Ishikawa (cell line): ENCODE measurements around the gene SLC16A12.

Experiments
- CEBPB ChIP-seq: IDR thresholded peaks from 2 replicates; pipeline ENCODE4 v1.6.1; 2012
- CREB1 ChIP-seq: IDR thresholded peaks from 2 replicates; pipeline ENCODE4 v1.6.1; 2012; ENCODE audit warnings: low read depth
- EGR1 ChIP-seq: IDR thresholded peaks from 2 replicates; pipeline ENCODE4 v1.6.1; 2012
- EP300 ChIP-seq: IDR thresholded peaks from 2 replicates; pipeline ENCODE4 v1.6.1; 2012; ENCODE audit warnings: borderline replicate concordance
- FOXM1 ChIP-seq: IDR thresholded peaks from 2 replicates; pipeline ENCODE4 v1.6.1; 2012; ENCODE audit warnings: low read depth, borderline replicate concordance
- MAX ChIP-seq: IDR thresholded peaks from 2 replicates; pipeline ENCODE4 v1.6.1; 2012
- NFIC ChIP-seq: IDR thresholded peaks from 2 replicates; pipeline ENCODE4 v1.6.1; 2012
- RAD21 ChIP-seq: IDR thresholded peaks from 2 replicates; pipeline ENCODE4 v1.6.1; 2012; ENCODE audit warnings: low read depth
- REST ChIP-seq: IDR thresholded peaks from 2 replicates; pipeline ENCODE4 v1.6.1; 2012; ENCODE audit warnings: low read depth, mild to moderate bottlenecking
- TAF1 ChIP-seq: IDR thresholded peaks from 2 replicates; pipeline ENCODE4 v1.6.1; 2012; ENCODE audit warnings: low read depth, mild to moderate bottlenecking
- TCF12 ChIP-seq: IDR thresholded peaks from 2 replicates; pipeline ENCODE4 v1.6.1; 2012; ENCODE audit warnings: low read depth
- TEAD4 ChIP-seq: IDR thresholded peaks from 2 replicates; pipeline ENCODE4 v1.6.1; 2012
- USF1 ChIP-seq: IDR thresholded peaks from 2 replicates; pipeline ENCODE4 v1.6.1; 2012
- YY1 ChIP-seq: IDR thresholded peaks from 2 replicates; pipeline ENCODE4 v1.6.1; 2012; ENCODE audit warnings: low read depth
- ZBTB7A ChIP-seq: IDR thresholded peaks from 2 replicates; pipeline ENCODE4 v1.6.1; 2012; ENCODE audit warnings: low read depth

Gene SLC16A12

GRCh38 chr10:89531359-89531758, 4.0 kb downstream of the SLC16A12 start:
- TF ChIP-seq FOXM1 = no peak
- TF ChIP-seq YY1 = no peak
- no peak for TF ChIP-seq USF1
- TF ChIP-seq RAD21 = no peak
- TF ChIP-seq ZBTB7A = no peak
- TF ChIP-seq MAX = no peak
- TF ChIP-seq CREB1 = no peak
- TF ChIP-seq TCF12 = no peak
- TF ChIP-seq EP300 = no peak
- no peak for TF ChIP-seq EGR1
- no peak for TF ChIP-seq NFIC
- no peak for TF ChIP-seq TAF1
- no peak for TF ChIP-seq REST
- TF ChIP-seq TEAD4 = no peak
- TF ChIP-seq CEBPB = no peak

- TF ChIP-seq USF1 = no peak
- TF ChIP-seq YY1 = no peak
- TF ChIP-seq TEAD4 = no peak
- no peak for TF ChIP-seq TAF1
- TF ChIP-seq MAX = no peak
- TF ChIP-seq ZBTB7A = no peak
- no peak for TF ChIP-seq FOXM1
- no peak for TF ChIP-seq RAD21
- no peak for TF ChIP-seq REST
- no peak for TF ChIP-seq CEBPB
- no peak for TF ChIP-seq NFIC
- TF ChIP-seq EGR1 = no peak
- TF ChIP-seq TCF12 = no peak
- TF ChIP-seq CREB1 = no peak
- TF ChIP-seq EP300 = no peak
These were observed 9.0 kb downstream of the SLC16A12 start for GRCh38 chr10:89526358-89526757.

- no peak for TF ChIP-seq YY1
- no peak for TF ChIP-seq ZBTB7A
- TF ChIP-seq FOXM1 = no peak
- no peak for TF ChIP-seq REST
- no peak for TF ChIP-seq CREB1
- no peak for TF ChIP-seq EP300
- TF ChIP-seq MAX = no peak
- TF ChIP-seq EGR1 = no peak
These were observed 9.8 kb downstream of the SLC16A12 start for GRCh38 chr10:89525556-89525955.

GRCh38 chr10:89524279-89524678, 11.1 kb downstream of the SLC16A12 start:
- TF ChIP-seq USF1 (no peak), EP300 (no peak), CEBPB (no peak), FOXM1 (no peak), EGR1 (no peak), YY1 (no peak), RAD21 (no peak), MAX (no peak), REST (no peak), TAF1 (no peak), ZBTB7A (no peak), TCF12 (no peak), CREB1 (no peak), TEAD4 (no peak), NFIC (no peak)
